GM12872 (cell line): ENCODE results near the gene KNTC1.

Experiments used
- CTCF ChIP-seq: IDR thresholded peaks from 3 replicates; pipeline ENCODE4 v1.5.1; 2011; ENCODE audit warnings: low read depth, mild to moderate bottlenecking, low read length, moderate library complexity; ENCODE audit not compliant: insufficient read depth

KNTC1 gene

GRCh38 chr12:122528582-122528981 lies 1.5 kb downstream of the KNTC1 start:
- no peak for TF ChIP-seq CTCF

- no peak for TF ChIP-seq CTCF
Observed at GRCh38 chr12:122528992-122529391, 1.9 kb downstream of the KNTC1 start.

GRCh38 chr12:122533856-122534255 lies 6.8 kb downstream of the KNTC1 start:
- TF ChIP-seq CTCF, result no peak

GRCh38 chr12:122537021-122537420 lies 10.0 kb downstream of the KNTC1 start:
- no peak for TF ChIP-seq CTCF

- no peak for TF ChIP-seq CTCF
Observed at GRCh38 chr12:122538496-122538895, 11.4 kb downstream of the KNTC1 start.

- no peak for TF ChIP-seq CTCF
Observed at GRCh38 chr12:122544537-122544936, 17.5 kb downstream of the KNTC1 start.

GRCh38 chr12:122545855-122546254 lies 18.8 kb downstream of the KNTC1 start:
- no peak for TF ChIP-seq CTCF

GRCh38 chr12:122547330-122547729 lies 20.3 kb downstream of the KNTC1 start:
- TF ChIP-seq CTCF, result no peak
